SU-DHL-6 (cell line): ENCODE data around the gene BTBD16.

Experiments
- EZH2phosphoT487 ChIP-seq: fragments of 200-600 bp; sonication (generic), shearing (Covaris generic); conservative IDR thresholded peaks from 2 replicates; pipeline ENCODE4 v1.6.1; 2018; ENCODE audit warnings: mild to moderate bottlenecking, antibody characterized with exemption, low read length, moderate library complexity, mixed read lengths
- TF ChIP-seq, protein P1 (sequence below): fragments of 200-600 bp; sonication (generic); IDR thresholded peaks from one replicate; pipeline ENCODE4 v1.5.1; 2017; ENCODE audit warnings: antibody characterized with exemption, mild to moderate bottlenecking, low read length, moderate library complexity; ENCODE audit not compliant: insufficient read depth, poor library complexity, severe bottlenecking

DNA sequence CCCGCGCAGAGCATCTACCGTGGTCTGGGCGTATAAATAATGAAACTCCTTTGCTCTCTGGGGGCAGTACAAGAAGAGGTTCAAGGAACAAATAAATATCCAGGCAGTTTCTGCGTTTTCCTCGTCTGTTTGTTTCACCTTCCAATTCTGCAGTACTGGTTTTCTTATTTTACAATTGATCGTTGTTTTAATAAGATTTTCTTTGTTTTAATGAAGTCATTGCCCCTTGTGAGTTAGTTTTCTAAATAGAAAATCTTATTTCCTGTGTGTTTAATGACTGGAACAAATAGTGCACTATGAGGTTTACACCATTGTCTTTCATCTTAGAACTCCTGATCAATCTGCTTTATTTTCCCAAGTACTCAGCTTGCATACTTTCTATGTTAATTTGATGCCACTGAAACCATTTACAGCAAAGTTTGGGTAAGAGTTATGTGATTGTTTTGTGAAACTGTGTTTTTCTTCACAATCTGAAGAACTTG is 104.6 kb downstream of the BTBD16 start:
- TF ChIP-seq, protein P1, sequence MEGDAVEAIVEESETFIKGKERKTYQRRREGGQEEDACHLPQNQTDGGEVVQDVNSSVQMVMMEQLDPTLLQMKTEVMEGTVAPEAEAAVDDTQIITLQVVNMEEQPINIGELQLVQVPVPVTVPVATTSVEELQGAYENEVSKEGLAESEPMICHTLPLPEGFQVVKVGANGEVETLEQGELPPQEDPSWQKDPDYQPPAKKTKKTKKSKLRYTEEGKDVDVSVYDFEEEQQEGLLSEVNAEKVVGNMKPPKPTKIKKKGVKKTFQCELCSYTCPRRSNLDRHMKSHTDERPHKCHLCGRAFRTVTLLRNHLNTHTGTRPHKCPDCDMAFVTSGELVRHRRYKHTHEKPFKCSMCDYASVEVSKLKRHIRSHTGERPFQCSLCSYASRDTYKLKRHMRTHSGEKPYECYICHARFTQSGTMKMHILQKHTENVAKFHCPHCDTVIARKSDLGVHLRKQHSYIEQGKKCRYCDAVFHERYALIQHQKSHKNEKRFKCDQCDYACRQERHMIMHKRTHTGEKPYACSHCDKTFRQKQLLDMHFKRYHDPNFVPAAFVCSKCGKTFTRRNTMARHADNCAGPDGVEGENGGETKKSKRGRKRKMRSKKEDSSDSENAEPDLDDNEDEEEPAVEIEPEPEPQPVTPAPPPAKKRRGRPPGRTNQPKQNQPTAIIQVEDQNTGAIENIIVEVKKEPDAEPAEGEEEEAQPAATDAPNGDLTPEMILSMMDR = no peak
- no peak for TF ChIP-seq EZH2phosphoT487
